Immature natural killer cell (primary cell): Measurements from ENCODE around the gene AHCYL1. TPM values are rescaled to one million over a fixed set of nuclear protein-coding genes. Genes with fewer than 3 reads are reported as not detected.

Source experiments
- DNase-seq, 3 donors: peaks; one replicate each; pipeline ENCODE4 v3.0.0; 2022; ENCODE audit warnings: mixed read lengths in 1 of 3
- H3K27ac Mint-ChIP-seq, 6 donors: one replicate each; pipeline ENCODE4 v1.8.0; 2020; ENCODE audit warnings: mixed read lengths in 6 of 6, mild to moderate bottlenecking in 5 of 6, inconsistent platforms in 4 of 6, moderate library complexity in 3 of 6
- H3K27me3 Mint-ChIP-seq, 3 donors: one replicate each; pipeline ENCODE4 v1.8.0; 2020 to 2021; ENCODE audit warnings: low read depth in 3 of 3, mild to moderate bottlenecking in 3 of 3, mixed read lengths in 3 of 3, moderate library complexity in 3 of 3, inconsistent platforms in 1 of 3
- H3K36me3 Mint-ChIP-seq, 3 donors: one replicate each; pipeline ENCODE4 v1.8.0; 2020; ENCODE audit warnings: mixed read lengths in 3 of 3, inconsistent platforms in 2 of 3, mild to moderate bottlenecking in 2 of 3
- H3K4me1 Mint-ChIP-seq, 2 donors: one replicate each; pipeline ENCODE4 v1.8.0; 2020; ENCODE audit warnings: inconsistent platforms in 2 of 2, mild to moderate bottlenecking in 2 of 2, mixed read lengths in 2 of 2, moderate library complexity in 1 of 2
- H3K4me3 Mint-ChIP-seq, 5 donors: one replicate each; pipeline ENCODE4 v1.8.0; 2020; ENCODE audit warnings: mild to moderate bottlenecking in 5 of 5, mixed read lengths in 5 of 5, inconsistent platforms in 3 of 5, moderate library complexity in 3 of 5
- H3K9me3 Mint-ChIP-seq, 6 donors: one replicate each; pipeline ENCODE4 v1.8.0; 2020; ENCODE audit warnings: mild to moderate bottlenecking in 6 of 6, mixed read lengths in 6 of 6, inconsistent platforms in 4 of 6, moderate library complexity in 3 of 6
- polyA plus RNA-seq, 3 donors: library from polyadenylated mRNA; unstranded; fragments of 300-500 nt; fragmentation: Illumina TruSeq; gene quantifications; one replicate each; pipeline ENCODE4 v1.2.3, GENCODE V29; 2021

AHCYL1 gene
- polyA plus RNA-seq, 3 donors from 2014 or later, result 30.2 to 75.4 (median 46.4) TPM

DNA sequence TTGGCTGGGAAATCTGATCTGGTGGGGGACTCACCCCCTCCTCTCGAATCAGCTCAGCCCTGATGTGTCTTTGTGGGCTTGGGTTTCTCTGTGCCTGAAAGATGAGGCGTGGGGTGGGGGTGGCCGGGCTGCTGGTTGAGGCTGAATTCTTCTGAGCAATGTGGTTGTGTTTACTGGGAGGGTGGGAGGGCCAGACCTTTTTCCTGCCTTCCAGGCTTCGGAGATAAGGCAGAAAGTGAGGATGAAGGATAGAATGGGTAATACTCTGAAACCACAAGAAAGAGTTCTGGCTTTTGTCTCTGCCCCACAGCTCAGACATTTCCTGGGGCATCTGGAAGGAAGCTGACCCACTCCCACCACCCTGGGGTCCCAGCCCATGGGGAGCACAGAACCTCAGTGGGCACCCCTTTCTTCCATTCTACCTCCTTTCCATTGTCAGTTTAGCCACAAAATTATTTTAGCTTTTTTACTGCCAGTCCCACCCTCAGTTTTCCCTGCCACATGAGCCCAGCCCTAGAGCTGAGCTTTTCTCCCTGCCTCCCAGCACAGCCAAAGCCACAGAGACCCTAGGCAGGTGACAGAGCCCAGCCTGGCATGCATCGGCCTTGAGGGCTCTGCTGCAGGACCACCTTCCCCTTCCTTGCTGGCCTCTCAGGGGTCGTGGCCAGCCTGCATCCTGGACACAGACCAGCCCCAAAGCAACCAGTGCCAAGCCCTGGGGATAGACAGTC lies 74.7 kb downstream of the AHCYL1 start:
- H3K4me3 Mint-ChIP-seq, result no peak overlapping the region
- no peaks in the 10 kb centered on the region for H3K9me3 Mint-ChIP-seq
- peaks cover 9 to 25% (median 19%) of the 10 kb centered on the region in 3 donors for H3K36me3 Mint-ChIP-seq
- H3K27me3 Mint-ChIP-seq, result no peaks in the 10 kb centered on the region
- no peak for DNase-seq
- H3K27ac Mint-ChIP-seq, result peak overlapping the region in 1 of 6 donors; percentile 30
- H3K4me1 Mint-ChIP-seq, result no peaks in the 10 kb centered on the region

DNA sequence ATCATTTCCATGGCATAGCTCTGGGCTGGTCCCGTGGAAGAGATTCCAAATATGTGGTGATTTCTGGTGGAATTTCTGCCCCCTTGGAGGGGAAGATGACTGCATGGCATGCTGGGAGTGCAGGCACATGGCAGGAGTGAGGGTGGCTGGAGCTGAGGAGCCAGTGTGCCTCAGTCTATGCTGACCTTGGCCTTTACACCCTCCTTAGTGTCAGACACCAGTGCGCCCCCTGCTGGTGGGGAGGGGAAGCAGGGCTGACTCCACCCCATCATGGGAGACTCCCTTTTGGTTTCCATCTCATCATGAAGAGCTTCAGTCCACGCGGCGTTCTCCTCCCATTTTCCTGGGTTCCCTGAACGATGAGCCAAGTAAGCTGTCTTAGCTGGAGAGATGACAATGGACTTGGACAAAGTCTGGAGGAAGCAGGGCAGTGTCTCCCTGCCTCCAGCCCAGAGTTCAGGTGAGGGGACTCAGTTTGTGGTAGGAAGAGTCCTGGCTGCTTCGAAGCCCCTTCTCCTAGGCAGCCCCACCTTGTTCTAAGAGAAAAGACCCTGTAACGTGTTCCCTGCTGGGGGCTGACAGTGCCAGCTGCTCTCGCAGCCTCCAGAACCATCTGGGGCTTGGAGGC lies 75.6 kb downstream of the AHCYL1 start:
- H3K27me3 Mint-ChIP-seq, result peaks cover 0 to 3% (median 0%) of the 10 kb centered on the region in 3 donors
- no peak overlapping the region for H3K4me3 Mint-ChIP-seq
- no peaks in the 10 kb centered on the region for H3K4me1 Mint-ChIP-seq
- peak; percentile 49 to 60 (median 57) for DNase-seq
- H3K27ac Mint-ChIP-seq, result no peak overlapping the region
- H3K36me3 Mint-ChIP-seq, result peaks cover 9 to 25% (median 18%) of the 10 kb centered on the region in 3 donors
- H3K9me3 Mint-ChIP-seq, result no peaks in the 10 kb centered on the region

DNA sequence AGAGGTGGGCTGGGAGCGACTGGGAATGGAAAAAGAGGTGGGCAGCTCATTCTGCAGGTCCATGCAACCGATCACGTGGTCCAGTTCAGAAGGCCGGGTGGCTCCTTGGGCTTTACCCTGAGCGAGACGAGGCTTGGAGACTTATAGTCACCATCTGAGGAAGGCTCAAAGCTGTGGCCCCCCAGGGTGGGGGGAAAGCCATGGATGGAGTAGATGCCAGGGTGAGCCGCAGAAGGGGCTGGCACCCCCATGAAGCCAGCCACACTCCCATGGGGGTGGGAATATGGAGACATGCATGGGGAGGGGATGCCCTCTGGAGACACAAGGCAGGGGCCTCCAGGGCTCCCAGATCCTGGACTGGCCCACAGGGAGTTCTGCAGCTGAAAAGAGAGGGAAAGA lies 76.1 kb downstream of the AHCYL1 start:
- Mint-ChIP-seq H3K4me1 (no peaks in the 10 kb centered on the region), H3K27ac (no peak overlapping the region), H3K36me3 (peaks cover 9 to 24% (median 18%) of the 10 kb centered on the region in 3 donors), H3K4me3 (no peak overlapping the region), H3K9me3 (no peaks in the 10 kb centered on the region), H3K27me3 (peaks cover 0 to 3% (median 0%) of the 10 kb centered on the region in 3 donors)
- DNase-seq, result no peak

DNA sequence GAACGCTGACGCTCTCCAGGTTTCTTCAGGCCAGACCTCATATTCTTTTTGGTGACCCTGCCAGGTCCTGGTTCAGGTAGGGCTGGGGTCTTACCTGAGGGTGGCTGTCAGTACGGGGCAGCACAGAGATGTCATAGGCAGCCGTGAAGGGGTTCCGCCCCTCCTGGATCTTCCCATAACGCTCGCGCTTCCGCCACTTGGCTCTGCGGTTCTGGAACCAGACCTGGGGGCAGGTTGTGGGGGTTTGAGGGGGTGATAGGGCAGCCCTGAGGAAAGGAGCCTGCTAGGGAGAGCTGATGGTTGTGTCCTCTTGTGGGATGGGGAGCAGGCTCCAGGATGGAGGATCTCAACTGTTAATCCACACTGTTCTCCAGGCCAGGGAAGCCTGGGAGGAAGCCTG lies 76.8 kb downstream of the AHCYL1 start:
- Mint-ChIP-seq H3K36me3 (peaks cover 9 to 21% (median 18%) of the 10 kb centered on the region in 3 donors), H3K4me1 (no peaks in the 10 kb centered on the region), H3K27me3 (peaks cover 0 to 5% (median 0%) of the 10 kb centered on the region in 3 donors), H3K4me3 (no peak overlapping the region), H3K27ac (peak overlapping the region in 2 of 6 donors; percentile 17 to 42), H3K9me3 (no peaks in the 10 kb centered on the region)
- DNase-seq, result no peak

DNA sequence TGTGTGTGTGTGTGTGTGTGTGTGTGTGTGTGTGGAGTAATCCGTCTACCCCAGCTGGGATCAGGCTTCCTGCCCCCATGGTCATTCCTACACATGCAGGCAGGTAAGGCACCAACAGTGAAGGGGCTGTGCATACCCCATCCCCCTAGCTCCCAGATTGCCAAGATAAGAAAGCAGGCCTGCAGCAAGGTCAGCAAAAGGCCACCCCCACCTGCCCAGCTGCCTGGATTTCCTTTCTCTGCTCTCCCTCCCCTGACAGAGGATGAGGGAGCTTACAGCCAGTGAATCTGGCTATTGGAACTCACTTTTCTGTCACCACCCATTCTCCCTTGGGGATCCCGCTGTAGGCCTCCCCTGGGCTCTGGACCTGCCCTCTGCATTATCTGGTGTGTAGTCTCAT lies 78.0 kb downstream of the AHCYL1 start:
- H3K4me3 Mint-ChIP-seq, result no peak overlapping the region
- H3K27me3 Mint-ChIP-seq, result peaks cover 4 to 9% (median 6%) of the 10 kb centered on the region in 3 donors
- no peak overlapping the region for H3K27ac Mint-ChIP-seq
- no peak for DNase-seq
- H3K9me3 Mint-ChIP-seq, result no peaks in the 10 kb centered on the region
- H3K36me3 Mint-ChIP-seq, result peaks cover 6 to 19% (median 10%) of the 10 kb centered on the region in 3 donors
- no peaks in the 10 kb centered on the region for H3K4me1 Mint-ChIP-seq

DNA sequence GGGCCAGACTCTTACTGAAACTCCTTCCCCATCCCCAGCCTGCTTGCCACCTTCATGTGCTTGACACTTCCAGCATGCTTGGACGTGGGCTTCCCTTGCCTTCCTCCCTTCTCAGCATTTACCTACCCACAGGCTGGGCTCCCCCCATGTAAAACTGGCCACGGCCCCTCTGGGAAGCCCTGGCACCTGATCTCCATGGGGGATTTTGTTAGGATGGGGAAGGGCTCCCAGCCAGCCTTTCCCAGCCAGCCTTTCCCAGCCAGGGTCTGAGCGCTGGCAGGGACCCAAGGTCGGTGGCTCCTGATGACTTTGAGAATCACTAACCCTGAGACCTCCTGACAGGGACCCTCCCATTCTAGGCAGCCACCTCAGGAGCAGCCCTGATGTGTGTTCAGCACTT lies 79.2 kb downstream of the AHCYL1 start:
- H3K4me1 Mint-ChIP-seq, result peaks cover 4 to 7% of the 10 kb centered on the region in 2 donors
- H3K27ac Mint-ChIP-seq, result no peak overlapping the region
- DNase-seq, result no peak
- no peak overlapping the region for H3K4me3 Mint-ChIP-seq
- no peaks in the 10 kb centered on the region for H3K9me3 Mint-ChIP-seq
- peaks cover 0 to 13% (median 8%) of the 10 kb centered on the region in 3 donors for H3K36me3 Mint-ChIP-seq
- peaks cover 4 to 15% (median 13%) of the 10 kb centered on the region in 3 donors for H3K27me3 Mint-ChIP-seq

DNA sequence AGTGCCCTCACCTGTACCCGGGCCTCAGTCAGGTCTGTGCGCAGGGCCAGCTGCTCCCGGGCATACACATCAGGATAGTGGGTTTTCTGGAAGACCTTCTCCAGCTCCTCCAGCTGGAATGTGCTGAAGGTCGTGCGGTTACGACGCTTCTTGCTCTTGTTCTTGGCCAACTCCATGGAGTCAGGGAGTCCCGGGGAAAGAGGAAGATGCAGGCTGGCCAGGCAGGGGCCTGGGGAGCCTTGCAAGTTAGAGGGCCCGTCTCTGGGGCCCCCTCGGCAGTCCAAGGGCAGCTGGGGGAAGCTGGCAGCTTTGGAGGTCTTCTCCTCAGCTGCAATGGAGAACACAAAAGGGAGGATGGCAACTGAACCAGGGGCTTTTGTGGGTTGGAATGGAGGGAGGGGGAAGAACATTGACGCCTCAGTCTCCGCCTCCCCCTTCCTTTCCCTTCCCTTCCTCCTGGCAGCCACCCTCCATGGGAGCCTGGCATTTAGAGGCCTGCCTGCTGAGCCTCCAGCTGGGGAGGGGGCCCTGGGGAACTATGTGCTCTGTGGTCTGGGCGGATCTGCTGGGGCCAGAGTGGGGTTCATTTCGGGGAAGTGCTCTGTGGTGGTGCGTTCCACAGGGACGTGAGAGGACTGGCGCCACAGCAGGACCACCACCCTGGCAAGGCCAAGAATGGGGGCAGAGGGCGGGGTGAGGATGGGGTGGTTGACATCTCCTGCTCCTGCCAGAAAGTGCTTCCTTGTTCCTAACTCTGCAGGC lies 80.2 kb downstream of the AHCYL1 start:
- no peak for DNase-seq
- peaks cover 0 to 12% (median 8%) of the 10 kb centered on the region in 3 donors for H3K36me3 Mint-ChIP-seq
- H3K4me1 Mint-ChIP-seq, result peaks cover 6 to 8% of the 10 kb centered on the region in 2 donors
- H3K27me3 Mint-ChIP-seq, result peaks cover 4 to 17% (median 13%) of the 10 kb centered on the region in 3 donors
- H3K9me3 Mint-ChIP-seq, result no peaks in the 10 kb centered on the region
- H3K4me3 Mint-ChIP-seq, result no peak overlapping the region
- no peak overlapping the region for H3K27ac Mint-ChIP-seq

DNA sequence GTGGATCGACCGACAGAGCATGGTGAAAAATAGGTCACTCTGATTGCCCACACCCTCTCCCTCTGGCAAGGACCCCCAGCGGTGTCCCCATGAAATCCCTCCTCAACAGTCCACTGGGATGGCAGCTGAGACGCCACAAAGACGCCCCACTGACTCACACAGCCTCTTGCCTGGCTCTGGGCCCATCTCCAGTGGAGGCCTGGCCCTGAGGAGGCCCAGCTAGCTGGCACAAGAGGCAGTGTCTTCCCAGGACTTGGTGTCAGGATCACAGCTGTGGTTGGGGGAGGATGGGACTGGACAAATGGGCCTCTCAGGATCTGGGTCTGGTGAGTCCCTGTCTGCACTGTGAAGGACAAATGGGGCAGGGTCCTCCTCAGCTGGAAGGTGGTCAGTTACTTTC lies 81.3 kb downstream of the AHCYL1 start:
- H3K9me3 Mint-ChIP-seq, result no peaks in the 10 kb centered on the region
- H3K4me1 Mint-ChIP-seq, result peaks cover 6 to 8% of the 10 kb centered on the region in 2 donors
- peaks cover 4 to 17% (median 14%) of the 10 kb centered on the region in 3 donors for H3K27me3 Mint-ChIP-seq
- H3K27ac Mint-ChIP-seq, result no peak overlapping the region
- no peak overlapping the region for H3K4me3 Mint-ChIP-seq
- no peak for DNase-seq
- H3K36me3 Mint-ChIP-seq, result peaks cover 0 to 8% (median 8%) of the 10 kb centered on the region in 3 donors

DNA sequence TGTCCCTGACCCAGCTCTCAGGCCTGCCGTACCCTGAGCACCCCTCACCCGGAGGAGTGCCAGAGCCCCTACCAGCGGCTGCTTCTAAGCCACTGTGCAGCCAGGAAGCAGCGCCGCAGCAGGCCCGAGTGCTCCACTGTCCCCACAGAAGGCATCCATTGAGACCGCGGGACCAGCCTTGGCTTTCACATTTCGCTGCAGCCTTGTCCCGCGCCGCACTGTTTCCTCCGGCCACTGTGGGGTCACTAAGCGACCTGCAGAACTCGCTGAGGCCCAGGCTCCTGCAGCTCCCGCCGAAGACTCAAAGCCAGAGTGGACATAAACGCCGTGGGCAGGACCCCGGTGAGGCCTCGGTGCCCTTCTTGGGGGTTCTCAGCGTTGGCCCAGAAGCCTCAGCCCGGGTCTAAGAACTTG lies 82.9 kb downstream of the AHCYL1 start:
- no peak for DNase-seq
- Mint-ChIP-seq H3K36me3 (peaks cover 0 to 3% (median 0%) of the 10 kb centered on the region in 3 donors), H3K4me3 (no peak overlapping the region), H3K27me3 (peaks cover 4 to 25% (median 18%) of the 10 kb centered on the region in 3 donors), H3K4me1 (peaks cover 6 to 8% of the 10 kb centered on the region in 2 donors), H3K27ac (no peak overlapping the region), H3K9me3 (no peaks in the 10 kb centered on the region)

DNA sequence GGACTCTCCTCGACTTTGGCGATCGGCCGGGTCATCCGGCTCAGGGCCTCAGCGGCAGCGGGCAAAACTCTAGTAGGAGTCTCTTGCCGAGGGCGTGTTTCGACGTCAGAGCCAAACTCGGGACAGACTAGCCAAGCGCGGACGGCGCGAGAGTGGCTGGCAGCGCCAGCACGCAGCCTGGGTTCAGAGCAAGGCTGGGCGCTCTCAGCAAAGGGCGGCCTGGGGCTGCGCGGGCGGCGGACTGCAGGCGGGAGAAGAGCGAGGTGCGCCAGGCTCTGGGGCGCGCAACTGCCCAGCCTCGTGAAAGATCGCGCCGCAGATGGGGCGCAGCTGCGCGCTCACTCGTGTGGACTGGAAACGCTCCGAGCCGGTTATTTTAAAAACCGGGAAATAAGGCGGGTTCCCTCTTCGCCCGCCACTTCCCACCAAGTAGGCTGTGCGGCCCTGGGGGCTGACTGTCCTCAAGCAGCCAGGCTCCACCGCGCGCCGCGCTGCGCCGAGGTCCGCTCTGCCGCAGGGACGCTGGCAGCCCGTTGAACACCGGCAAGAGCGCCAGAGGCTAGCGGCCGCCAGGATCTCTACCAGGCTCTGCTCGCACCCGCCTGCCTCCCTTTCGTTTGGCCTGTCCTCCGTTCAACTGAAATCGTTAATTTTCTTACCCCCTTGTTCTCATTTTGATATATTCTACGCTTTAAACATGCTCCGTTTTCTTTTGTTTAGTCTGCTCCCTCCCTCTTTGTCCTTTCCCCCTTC lies 83.5 kb downstream of the AHCYL1 start:
- H3K9me3 Mint-ChIP-seq, result no peaks in the 10 kb centered on the region
- no peak for DNase-seq

DNA sequence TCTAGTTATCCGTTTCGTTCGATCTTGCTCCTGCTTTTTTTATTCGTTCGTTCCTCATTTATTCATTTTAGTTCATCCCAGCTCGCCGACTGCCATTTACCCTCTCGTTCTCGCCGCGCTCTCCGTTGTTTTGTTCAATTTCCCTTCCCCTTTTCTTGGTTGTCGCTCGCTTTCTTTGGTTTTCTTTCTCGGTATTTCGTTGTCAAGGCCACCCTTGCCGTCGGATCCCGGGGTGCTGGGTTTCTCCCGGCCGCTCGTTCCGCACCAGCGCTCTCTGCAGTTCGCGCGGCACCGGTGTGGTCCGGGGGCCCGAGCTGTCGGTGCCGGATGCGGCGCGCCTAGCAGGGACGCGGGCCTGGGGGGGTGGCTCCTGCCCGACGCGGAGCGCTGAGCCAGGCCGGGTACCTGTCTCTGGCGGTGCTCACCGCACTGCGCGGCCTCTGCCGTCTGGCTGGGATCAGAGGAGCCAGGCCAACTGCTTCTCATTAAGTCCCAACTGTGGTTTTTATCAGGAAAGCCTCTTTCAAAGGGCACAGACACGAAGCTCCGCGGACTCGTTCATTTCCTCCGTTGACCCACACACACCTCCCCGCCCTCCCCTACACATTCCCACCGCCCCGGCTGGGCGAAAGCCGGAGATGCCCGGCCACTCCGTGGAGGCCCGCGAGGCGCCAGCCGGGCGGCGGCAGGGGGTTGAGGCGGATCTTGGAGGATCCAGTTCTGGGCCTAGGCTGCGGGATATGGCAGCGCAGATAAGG lies 84.3 kb downstream of the AHCYL1 start:
- peaks cover 6 to 25% (median 23%) of the 10 kb centered on the region in 3 donors for H3K27me3 Mint-ChIP-seq
- no peak overlapping the region for H3K27ac Mint-ChIP-seq
- H3K4me1 Mint-ChIP-seq, result peaks cover 6 to 8% of the 10 kb centered on the region in 2 donors
- peak overlapping the region; percentile 33 to 74 (median 51) for H3K4me3 Mint-ChIP-seq
- H3K9me3 Mint-ChIP-seq, result no peaks in the 10 kb centered on the region
- peaks cover 0 to 3% (median 0%) of the 10 kb centered on the region in 3 donors for H3K36me3 Mint-ChIP-seq
- DNase-seq, result no peak

More for the DNA sequence above, 83.5 kb downstream of the AHCYL1 start:
- Mint-ChIP-seq H3K27ac (no peak overlapping the region), H3K4me3 (peak overlapping the region; percentile 33 to 74 (median 51)), H3K4me1 (peaks cover 6 to 8% of the 10 kb centered on the region in 2 donors), H3K36me3 (peaks cover 0 to 3% (median 0%) of the 10 kb centered on the region in 3 donors), H3K27me3 (peaks cover 6 to 25% (median 18%) of the 10 kb centered on the region in 3 donors)

DNA sequence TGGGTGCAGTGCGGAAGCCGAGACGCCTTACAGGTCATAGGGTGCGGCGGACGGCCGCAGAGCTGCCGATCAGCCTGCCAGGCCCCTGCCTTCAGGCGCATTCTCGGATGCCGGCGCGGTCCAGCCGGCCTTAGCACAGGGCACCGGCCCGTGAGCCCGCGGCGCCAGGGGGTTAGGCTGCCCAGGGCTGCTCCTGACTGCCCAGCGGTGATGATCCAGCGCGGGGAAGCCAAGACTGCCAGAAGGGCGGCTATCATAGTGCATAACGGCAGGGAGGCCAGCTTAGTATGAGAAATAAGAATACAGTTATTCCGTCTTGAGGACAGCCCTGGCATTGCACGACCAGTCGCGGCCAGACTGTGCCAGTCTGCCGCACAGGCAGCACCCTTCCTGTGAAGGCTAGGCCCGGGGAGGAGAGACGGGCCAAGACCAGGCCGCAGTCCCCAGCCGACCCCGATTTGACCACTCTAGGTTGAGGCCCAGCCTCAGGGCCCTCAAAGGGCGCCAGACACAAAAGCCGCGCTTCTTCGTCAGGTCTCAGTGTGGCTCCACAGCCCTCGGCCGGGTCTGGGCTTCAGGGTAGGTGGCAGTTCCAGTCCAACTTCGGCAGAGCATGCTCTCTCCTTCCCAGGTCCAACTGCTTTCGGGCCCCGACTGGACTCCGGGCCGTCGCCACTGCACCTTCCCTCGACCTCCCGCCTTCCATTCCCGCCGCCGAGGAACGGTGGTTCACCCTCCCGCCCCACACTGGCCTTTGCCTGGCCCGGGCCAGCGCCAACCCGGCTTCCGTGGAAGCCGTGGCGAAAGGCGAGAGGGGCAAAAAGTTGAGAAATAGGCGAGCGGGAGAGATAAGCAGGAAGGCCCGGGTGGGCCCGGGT lies 85.1 kb downstream of the AHCYL1 start:
- peaks cover 0 to 3% (median 0%) of the 10 kb centered on the region in 3 donors for H3K36me3 Mint-ChIP-seq
- H3K9me3 Mint-ChIP-seq, result no peaks in the 10 kb centered on the region
- peak overlapping the region in 1 of 5 donors; percentile 20 for H3K4me3 Mint-ChIP-seq
- no peak for DNase-seq
- no peak overlapping the region for H3K27ac Mint-ChIP-seq
- H3K27me3 Mint-ChIP-seq, result peaks cover 6 to 25% (median 21%) of the 10 kb centered on the region in 3 donors
- H3K4me1 Mint-ChIP-seq, result peaks cover 6 to 8% of the 10 kb centered on the region in 2 donors
